Tibial nerve (tissue), 4 donors: ENCODE data around the gene MIP.

Experiments used
- CTCF ChIP-seq, 5 experiments: fragments of 200-600 bp in 3 of 5; fragments of 450-650 bp in 2 of 5; sonication (generic) in 3 of 5; IDR thresholded peaks; one replicate each; pipeline ENCODE4 v1.5.1; 2016 to 2019; ENCODE audit warnings: antibody characterized with exemption in 5 of 5, mild to moderate bottlenecking in 3 of 5, moderate library complexity in 2 of 5
- EP300 ChIP-seq, 2 donors: sonication (generic); formaldehyde crosslinking; IDR thresholded peaks; one replicate each; pipeline ENCODE4 v1.6.1; 2017; ENCODE audit warnings: antibody characterized with exemption in 2 of 2, mild to moderate bottlenecking in 1 of 2
- POLR2A ChIP-seq, 2 donors: fragments of 450-650 bp; IDR thresholded peaks; one replicate each; pipeline ENCODE4 v1.6.1; 2017; ENCODE audit warnings: antibody characterized with exemption in 2 of 2, mild to moderate bottlenecking in 2 of 2, moderate library complexity in 2 of 2

- TF ChIP-seq POLR2A (IDR thresholded peaks at IDR 0.05) (no peak), CTCF (IDR thresholded peaks at IDR 0.05) (no peak), EP300 (IDR thresholded peaks at IDR 0.05) (no peak)
Measured at GRCh38 chr12:56425940-56426438, 28.5 kb downstream of the MIP start.
